HFFc6 (cell line): Measurements from ENCODE around the gene KIF3A. TPM values are rescaled to one million over a fixed set of nuclear protein-coding genes. Genes with fewer than 3 reads are reported as not detected.

Source experiments
- DNase-seq: peaks from one replicate; pipeline ENCODE4 v3.0.0-alpha.2; 2018
- H3K27ac Mint-ChIP-seq: 2 replicates; pipeline ENCODE4 v1.8.0; 2020; ENCODE audit warnings: mild to moderate bottlenecking, mixed read lengths
- H3K27me3 Mint-ChIP-seq: 2 replicates; pipeline ENCODE4 v1.8.0; 2021; ENCODE audit warnings: mild to moderate bottlenecking, moderate library complexity, mixed read lengths; ENCODE audit not compliant: insufficient read depth
- H3K36me3 Mint-ChIP-seq: 2 replicates; pipeline ENCODE4 v1.8.0; 2021; ENCODE audit warnings: low read depth, mixed read lengths
- H3K4me1 Mint-ChIP-seq: 2 replicates; pipeline ENCODE4 v1.8.0; 2020; ENCODE audit warnings: low read depth, mixed read lengths
- H3K4me3 Mint-ChIP-seq: 2 replicates; pipeline ENCODE4 v1.8.0; 2020; ENCODE audit warnings: mild to moderate bottlenecking, moderate library complexity, mixed read lengths
- H3K9me3 Mint-ChIP-seq: 2 replicates; pipeline ENCODE4 v1.8.0; 2020; ENCODE audit warnings: mild to moderate bottlenecking, mixed read lengths
- total RNA-seq, 6 experiments: library from RNA; stranded (reverse); fragmentation: NEBNext Ultra II Directional; extraction: Animal tissue kit (Norgen Biotek cat#: 25700); gene quantifications; 2 replicates in 1 of 6; 3 replicates in 5 of 6; pipeline ENCODE4 v1.2.3, GENCODE V29; 2021
- TF ChIP-seq, protein P1 (sequence below): fragments of 200-600 bp; sonication (generic); IDR thresholded peaks from 2 replicates; pipeline ENCODE4 v1.5.0; 2021; ENCODE audit warnings: antibody characterized with exemption, mild to moderate bottlenecking

Gene KIF3A
- total RNA-seq, 6 experiments from 2014 or later = 12.9 to 15.4 (median 14.9) TPM

DNA sequence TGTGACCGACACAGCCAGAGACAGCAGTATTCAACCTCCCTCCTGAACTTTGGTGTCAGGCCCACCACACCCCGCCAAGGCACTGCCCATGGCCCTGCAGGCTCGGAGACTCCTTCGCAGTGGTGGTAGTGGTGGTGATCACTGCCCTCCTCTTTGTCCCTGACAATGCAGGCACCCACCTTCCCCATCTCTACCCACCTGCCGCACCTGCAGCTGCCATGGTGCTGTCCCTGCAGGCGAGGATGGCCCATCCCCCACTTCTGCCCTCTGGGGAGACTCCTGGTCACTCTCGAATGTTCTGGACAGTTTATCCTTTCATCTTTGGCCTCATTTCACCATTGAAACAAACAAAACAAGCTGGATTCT lies 67.9 kb downstream of the KIF3A start:
- Mint-ChIP-seq H3K27me3 (peaks cover 16% of the 10 kb centered on the region), H3K4me3 (no peak overlapping the region), H3K9me3 (no peaks in the 10 kb centered on the region), H3K36me3 (no peaks in the 10 kb centered on the region), H3K4me1 (peaks cover 13% of the 10 kb centered on the region), H3K27ac (no peak overlapping the region)
- TF ChIP-seq, protein P1, sequence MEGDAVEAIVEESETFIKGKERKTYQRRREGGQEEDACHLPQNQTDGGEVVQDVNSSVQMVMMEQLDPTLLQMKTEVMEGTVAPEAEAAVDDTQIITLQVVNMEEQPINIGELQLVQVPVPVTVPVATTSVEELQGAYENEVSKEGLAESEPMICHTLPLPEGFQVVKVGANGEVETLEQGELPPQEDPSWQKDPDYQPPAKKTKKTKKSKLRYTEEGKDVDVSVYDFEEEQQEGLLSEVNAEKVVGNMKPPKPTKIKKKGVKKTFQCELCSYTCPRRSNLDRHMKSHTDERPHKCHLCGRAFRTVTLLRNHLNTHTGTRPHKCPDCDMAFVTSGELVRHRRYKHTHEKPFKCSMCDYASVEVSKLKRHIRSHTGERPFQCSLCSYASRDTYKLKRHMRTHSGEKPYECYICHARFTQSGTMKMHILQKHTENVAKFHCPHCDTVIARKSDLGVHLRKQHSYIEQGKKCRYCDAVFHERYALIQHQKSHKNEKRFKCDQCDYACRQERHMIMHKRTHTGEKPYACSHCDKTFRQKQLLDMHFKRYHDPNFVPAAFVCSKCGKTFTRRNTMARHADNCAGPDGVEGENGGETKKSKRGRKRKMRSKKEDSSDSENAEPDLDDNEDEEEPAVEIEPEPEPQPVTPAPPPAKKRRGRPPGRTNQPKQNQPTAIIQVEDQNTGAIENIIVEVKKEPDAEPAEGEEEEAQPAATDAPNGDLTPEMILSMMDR = no peak
- no peak for DNase-seq

DNA sequence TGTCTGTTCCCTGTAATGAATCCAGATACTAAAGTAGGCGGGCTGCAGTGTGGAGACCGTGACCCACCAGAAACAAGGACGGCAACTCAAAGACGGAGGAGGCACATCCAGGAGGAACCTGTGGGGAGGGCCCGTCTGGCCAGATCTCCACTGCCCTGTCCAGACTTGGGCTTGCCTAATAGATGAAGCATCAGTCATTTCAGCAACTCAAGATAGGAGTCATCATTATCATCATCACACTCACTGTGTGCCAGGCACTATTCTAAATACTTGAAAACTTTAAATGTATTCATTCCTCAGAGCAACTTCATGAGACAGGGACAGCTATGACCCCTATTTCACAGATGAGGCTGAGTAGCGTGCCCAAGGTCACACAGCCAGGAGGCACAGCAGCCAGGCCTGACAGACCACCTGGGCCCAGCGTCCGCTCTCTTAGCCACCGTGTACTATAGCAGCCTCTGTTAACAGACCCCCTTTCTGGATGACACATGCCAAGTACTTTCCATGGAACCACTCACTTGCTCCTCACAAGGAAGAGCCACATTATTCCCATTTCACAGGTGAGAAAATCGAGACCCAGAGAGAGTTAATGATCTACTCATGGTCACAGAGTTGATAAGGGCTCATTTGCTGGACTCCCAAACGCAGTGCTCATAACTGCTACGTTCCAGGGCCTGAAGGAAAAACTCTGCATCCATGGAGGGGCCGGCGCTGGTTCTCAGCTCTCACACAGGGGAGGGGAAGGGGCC lies 68.5 kb downstream of the KIF3A start:
- no peaks in the 10 kb centered on the region for H3K36me3 Mint-ChIP-seq
- H3K4me3 Mint-ChIP-seq = no peak overlapping the region
- H3K27ac Mint-ChIP-seq = no peak overlapping the region

DNA sequence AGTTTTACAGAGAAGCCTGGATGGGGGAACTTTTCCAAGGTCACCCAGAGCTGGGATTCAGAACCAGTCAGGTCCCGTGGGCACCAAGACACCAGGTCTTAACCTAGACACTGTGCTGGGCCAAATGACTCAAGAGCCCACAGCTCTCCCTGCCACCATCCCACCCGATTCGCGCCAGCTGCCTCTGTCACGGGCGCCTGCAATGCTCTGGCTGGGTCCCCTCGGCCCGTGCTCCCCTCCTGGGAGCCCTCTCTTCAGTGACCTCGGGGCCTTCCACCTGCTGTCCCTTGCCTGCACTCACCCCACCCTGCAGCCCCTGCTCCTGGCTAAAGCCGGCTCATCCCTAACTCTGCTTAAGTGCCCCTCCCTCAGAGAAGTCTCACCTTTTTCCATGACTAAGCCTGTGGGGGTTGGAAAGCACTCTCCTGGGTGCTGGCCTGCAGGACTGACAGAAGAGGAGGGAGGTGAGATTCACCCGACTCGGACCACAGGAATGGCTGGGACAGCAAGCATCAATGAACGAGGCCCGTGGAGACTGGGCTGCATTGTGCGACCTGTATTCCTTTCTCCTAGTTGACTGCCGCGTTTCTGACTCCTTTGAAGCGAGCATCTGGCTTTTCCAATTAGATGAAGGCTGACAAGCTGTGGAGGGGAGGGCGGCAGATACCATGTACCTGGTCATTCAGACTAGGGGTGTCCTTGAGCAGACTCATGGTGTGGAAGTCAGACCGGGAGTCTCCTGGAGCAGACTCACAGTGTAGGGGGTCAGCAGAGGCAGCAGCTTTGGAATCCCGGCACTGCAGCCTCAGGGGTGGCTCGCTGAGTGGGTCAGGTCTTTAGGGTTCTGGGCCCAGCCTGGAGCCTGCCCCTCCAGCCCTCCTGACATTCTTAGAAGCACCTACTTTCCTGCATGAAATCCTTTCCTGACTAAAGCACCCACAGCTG lies 69.3 kb downstream of the KIF3A start:
- Mint-ChIP-seq H3K4me3 (no peak overlapping the region), H3K4me1 (no peaks in the 10 kb centered on the region), H3K27me3 (peaks cover 16% of the 10 kb centered on the region), H3K36me3 (no peaks in the 10 kb centered on the region), H3K27ac (no peak overlapping the region), H3K9me3 (no peaks in the 10 kb centered on the region)
- TF ChIP-seq, protein P1 = no peak
- DNase-seq = no peak

More for the DNA sequence above, 68.5 kb downstream of the KIF3A start:
- Mint-ChIP-seq H3K4me1 (peaks cover 7% of the 10 kb centered on the region), H3K27me3 (peaks cover 14% of the 10 kb centered on the region), H3K9me3 (no peaks in the 10 kb centered on the region)
- no peak for DNase-seq
- TF ChIP-seq, protein P1 = no peak

DNA sequence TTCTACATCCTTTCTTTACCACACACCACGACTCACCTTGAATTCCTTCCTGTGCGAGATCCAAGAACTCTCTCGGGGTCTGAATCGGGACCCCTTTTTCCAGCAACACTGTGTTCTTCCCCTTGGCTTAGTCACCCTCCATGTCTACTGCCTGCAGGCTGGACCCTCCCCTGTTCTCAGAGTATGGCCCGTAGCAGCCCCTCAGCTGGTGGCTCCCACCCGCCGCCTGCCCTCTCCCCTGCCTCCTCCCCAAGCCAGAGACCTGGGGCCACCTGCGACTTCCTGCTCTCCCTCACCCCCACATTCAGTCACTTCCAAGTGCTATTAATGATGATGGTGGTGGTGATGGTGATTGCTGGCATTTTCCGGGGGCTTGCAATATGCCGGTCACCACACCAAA lies 70.0 kb downstream of the KIF3A start:
- no peak for DNase-seq
- no peaks in the 10 kb centered on the region for H3K36me3 Mint-ChIP-seq
- no peaks in the 10 kb centered on the region for H3K9me3 Mint-ChIP-seq
- TF ChIP-seq, protein P1 = no peak
- H3K27me3 Mint-ChIP-seq = peaks cover 16% of the 10 kb centered on the region
- H3K4me1 Mint-ChIP-seq = no peaks in the 10 kb centered on the region
- H3K27ac Mint-ChIP-seq = no peak overlapping the region
- no peak overlapping the region for H3K4me3 Mint-ChIP-seq

DNA sequence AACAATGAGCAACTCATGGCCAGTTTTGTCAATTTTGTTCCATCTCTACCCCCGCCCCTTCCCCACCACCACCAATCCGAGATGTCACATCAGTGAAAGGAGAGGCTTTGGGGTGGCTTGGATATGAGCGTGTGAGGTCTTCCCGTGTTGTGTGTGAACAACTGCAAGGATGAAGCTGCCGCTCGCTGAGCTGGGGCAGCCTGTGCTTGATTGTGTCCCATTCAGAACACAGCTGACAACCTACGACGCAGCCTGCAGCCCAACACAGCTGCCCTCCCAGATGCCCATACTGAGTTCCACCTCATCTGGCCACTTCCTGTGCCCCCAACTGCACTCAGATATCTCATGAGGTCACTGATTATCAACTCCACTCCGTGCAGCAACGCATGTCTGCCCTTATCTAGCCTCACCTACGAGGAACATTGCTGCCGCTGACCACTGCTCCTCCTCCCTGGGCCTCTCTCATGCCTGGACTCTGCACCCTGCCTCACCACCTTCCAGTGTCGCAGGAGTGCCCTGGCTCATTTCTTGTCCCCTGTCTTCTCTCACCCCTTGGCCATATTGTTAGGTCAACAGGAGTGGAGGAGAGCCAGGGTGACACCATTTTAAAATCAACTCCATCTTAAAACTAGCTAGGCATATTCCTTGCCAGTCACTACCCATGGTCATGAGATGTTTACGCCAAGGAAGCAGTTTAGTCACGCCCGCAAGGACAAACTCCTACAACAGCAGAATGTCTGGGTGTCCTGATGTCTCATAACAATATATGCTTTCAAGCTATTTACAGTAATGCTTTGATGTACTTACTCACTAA lies 70.8 kb downstream of the KIF3A start:
- Mint-ChIP-seq H3K27ac (no peak overlapping the region), H3K9me3 (no peaks in the 10 kb centered on the region), H3K4me3 (no peak overlapping the region), H3K36me3 (no peaks in the 10 kb centered on the region), H3K27me3 (peaks cover 16% of the 10 kb centered on the region), H3K4me1 (no peaks in the 10 kb centered on the region)
- no peak for DNase-seq
- TF ChIP-seq, protein P1 = no peak
